Stimulated activated CD8-positive, alpha-beta memory T cell treated with anti-CD3 and anti-CD28 coated beads, Interleukin-2, amount 100 ng/mL, for 48 hours (primary cell): ENCODE data around the gene COL4A6.
"Not testable (repeated sequence)": the region's sequence is repeated elsewhere in the genome, so short reads cannot be mapped to it uniquely, and the experiment has no call there.

Source experiments
- DNase-seq, 2 donors: peaks; one replicate each; pipeline ENCODE4 v3.0.0-alpha.2; 2020; ENCODE audit warnings: low read depth in 2 of 2

COL4A6 gene

DNA sequence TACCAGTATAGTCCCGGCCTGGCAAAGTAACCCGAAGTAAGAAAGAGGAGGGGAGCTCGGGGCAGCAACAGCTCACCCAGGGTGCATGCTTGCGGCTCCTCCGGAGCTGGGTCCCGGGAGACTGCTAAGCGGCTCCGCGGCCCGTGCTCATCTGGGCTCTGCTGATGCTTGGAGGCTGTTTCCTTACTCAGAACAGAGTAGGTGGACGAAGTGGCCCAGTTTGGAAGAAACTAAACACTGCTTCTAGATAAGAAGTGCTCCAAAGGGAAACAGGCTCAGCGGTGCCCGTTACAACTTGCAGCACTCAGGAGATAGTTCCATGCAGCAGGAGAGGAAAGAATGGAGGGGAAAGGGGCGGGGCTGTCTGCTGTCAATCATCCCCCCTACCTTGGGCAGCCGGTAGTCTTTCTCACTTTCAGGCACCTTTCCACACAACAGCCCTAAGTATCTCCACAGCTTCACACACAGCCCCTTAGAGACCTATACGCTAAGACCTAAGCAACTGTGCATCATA lies at the start of gene COL4A6:
Gene COL4A6, minus strand, starts transcription at position 313 of the 514 bp plus-strand sequence. Its CDS starts 226 bp downstream, at position 87.
- no peak for DNase-seq

DNA sequence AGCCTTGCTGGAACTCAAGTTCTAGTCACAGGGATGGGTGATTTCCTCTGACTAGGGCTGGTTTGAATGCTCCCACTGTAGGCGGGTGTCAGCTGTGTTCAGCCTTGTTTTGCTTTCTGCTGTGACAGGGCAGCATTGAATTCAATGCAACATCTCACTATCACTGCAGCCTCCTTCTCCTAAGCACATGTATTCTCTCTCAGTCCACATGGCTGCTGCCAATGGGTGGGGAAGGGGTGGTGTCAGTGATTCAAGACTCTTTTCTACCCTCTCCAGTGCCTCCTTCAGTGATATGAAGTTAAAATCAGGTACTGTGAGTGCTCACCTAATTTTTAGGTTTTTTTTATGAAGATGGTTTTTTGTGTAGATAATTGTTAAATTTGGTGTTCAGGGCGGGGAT lies 47.7 kb upstream of the COL4A6 start:
- no peak for DNase-seq

DNA sequence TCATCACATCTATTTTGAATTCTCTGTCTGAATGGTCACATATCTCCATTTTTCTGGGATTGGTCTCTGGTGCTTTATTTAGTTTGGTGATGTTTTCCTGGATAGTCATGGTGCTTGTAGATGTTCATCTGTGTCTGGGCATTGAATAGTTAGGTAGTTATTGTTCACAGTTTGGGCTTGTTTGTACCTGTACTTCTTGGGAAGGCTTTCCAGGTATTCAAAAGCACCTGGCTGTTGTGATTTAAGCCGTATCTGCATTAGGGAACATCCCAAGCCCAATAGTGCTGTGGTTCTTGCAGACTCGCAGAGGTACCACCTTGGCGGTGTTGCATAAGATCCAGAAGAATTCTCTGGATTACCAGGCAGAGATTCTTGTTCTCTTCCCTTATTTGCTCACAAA lies 46.0 kb upstream of the COL4A6 start:
- no peak for DNase-seq

DNA sequence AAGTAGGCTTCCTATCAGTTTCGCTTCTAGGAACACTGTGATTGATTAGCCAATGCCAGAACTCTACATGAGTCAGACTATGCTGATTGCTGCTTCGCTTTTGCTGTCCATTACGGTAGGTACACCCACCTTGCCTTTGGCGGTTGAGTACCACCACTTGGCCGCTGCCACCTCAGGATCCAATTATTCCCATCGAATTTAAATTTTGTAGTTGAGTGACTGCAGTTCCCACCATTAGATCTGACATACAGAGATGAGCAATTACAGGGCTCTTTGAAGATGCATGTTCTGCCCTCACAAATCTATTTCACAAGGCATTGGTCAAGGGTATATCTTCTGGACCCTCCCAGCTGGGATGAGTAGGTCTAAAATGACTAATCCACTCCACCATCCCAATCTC lies 43.3 kb upstream of the COL4A6 start:
- DNase-seq, result not testable (repeated sequence)

DNA sequence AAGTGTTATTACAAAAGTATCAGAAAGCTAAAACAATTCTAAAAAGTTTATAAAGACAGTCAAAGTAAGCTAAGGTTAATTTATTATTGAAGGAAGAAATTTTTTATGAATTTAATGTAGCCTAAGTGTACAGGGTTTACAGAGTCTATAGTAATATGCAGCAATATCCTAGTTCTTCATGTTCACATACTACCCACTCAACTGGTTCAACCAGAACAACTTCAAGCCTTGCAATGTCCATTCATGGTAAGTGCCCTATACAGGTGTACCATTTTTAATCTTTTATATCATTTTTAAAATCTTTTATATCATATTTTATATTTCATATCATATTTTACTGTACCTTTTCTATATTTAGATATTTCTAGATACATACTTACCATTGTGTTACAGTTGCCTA lies 35.8 kb upstream of the COL4A6 start:
- no peak for DNase-seq

DNA sequence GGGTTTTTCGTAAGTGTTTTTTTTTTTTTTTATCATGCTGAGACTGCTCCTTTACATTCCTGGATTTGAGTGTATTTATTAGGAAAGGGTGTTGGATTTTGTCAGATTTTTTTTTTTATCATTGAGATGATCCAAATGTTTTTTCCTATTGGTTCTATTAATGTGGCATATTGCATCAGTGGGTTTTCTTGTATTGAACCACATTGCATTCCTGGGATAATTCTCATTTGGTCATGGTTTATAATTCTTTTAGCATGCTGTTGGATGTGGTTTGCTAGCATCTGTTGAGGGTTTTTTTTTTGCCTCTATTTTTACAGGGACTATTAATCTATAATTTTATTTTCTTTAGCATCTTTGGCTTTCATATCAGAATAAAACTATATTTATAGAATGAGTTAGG lies 30.3 kb upstream of the COL4A6 start:
- no peak for DNase-seq

DNA sequence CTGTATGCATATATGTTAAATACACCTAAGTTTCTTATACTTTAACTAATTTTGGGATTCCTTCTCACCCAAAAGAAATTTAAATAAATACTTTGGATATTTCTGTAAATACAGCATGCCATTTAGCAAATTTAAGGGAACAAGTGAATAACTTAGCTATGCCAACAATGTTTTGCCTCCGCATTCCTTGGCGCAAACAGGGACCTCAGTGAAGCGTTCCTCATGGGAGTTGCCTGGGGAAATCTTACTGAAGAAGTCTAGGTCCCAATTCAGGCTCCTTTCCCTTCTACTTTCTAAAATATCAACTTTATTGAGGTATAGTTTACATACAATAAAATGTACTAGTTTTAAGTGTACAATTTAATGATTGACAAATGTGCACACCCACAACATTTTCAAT lies 26.4 kb upstream of the COL4A6 start:
- DNase-seq, result no peak

DNA sequence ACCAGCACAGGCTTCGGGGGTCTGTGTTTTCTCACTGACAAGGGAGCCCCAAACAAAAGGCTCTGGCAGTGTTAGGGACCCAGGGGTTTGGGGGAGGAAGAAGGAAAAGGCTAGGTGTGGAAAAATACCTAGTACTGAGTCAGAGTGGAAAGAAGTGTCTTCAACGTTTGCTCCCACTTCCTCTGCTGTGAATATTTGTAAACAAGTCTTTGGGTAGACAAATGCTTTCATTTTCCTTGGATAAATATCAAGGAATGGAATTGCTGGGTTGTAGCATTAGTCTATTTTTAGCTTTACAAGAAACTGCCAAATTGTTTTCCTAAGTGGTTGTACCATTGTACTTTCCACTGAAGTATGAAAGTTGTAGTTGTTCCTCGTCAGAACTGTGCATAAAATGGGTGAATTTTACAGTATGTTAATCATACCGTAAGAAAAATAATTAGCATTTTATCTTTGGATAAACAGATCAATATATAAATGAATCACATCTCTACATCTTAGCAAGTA lies 18.8 kb upstream of the COL4A6 start:
- DNase-seq, result no peak

DNA sequence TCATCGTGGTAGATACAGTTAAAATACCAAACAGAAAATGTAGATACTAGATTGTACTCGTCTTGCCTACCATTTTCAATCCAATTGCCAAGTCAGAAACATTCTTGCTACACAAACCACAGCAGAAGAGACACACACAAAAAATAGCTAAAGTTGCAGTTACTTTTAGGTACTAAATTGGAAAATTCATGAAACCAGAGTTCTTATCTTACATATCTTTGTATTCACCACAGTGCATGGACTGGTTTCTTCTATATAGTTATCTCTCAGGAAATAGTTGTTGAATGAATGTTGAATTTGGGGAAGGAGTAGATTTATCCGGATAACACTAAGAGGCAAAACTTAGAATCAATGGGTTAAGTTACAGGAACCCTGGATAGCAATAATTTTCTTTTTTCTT lies 15.6 kb upstream of the COL4A6 start:
- DNase-seq, result no peak

DNA sequence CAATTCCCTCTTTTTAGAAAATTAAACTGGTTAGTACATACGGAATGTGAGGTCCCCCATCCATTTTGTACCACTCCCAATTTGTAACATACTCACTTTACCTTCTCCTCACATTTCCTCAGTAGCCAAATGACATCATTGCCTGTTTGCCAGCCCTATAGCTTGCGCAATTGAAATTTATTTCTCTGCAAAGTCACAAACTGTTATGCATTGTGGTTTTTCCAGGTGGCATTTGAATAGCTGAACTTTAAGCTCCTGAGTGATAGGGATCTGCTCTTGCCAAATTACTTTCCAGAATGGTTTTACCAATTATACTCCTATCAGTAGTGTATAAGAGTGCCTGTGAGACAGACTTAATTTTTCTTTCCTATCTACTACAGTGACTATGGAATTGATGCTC lies 9.1 kb upstream of the COL4A6 start:
- no peak for DNase-seq

DNA sequence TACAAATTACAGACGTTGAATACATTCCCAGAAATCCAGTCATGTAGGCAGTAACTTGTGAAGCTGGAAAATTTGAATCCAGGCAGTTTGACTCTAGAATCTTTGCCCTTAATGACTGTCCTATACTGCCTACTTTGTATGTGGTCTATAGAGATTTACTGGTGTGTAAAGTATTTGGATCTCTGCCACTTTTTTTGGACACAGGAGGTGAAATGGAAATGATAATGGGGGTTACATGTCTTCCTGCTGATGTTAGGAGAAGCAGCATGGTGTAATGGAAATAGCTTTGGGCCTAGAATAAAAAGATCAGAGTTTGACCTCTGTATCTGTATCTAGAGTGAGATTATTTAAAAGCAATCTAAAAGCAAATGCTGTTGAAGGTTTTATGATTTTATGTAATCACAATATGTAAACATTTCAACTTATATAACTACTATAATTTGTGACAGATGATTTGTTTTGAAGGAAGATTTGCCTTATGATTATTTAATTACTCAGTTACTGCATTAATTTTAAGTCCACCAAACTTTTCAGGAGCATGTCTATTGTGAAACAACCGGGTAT lies 4.8 kb upstream of the COL4A6 start:
- DNase-seq, result no peak

DNA sequence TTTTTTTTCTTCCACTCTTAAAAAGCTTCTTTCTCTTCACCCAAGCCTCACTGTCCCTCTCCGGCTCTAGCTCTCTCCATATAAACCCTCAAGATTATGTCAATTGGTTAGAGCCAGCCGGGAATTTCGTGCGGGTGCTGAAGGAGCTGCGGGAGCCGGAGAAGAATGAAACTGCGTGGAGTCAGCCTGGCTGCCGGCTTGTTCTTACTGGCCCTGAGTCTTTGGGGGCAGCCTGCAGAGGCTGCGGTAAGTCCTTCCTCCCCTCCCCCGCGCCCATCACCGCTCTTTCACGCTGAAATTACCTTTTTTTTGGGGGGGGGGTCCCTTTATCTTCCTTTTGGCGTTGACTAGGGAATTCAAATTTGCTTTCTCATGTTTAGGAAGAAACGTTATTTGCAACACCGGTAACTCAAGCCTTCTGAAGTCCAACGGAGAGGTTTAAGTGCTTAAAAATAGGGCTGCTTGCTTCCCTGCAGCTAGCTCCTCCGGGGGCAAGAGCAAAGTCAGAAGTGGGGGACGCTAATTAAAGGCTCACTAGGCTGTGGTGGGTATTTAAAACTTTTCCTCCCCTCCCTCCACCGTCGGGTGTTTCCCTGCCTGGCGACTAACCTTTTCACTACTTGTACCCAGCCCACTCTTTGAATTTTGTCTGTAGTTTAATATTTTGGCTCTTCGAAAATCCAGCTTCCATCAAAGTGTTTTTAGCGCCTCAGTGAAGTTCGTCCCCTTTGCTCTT lies 1.9 kb upstream of the COL4A6 start:
- DNase-seq, result no peak

DNA sequence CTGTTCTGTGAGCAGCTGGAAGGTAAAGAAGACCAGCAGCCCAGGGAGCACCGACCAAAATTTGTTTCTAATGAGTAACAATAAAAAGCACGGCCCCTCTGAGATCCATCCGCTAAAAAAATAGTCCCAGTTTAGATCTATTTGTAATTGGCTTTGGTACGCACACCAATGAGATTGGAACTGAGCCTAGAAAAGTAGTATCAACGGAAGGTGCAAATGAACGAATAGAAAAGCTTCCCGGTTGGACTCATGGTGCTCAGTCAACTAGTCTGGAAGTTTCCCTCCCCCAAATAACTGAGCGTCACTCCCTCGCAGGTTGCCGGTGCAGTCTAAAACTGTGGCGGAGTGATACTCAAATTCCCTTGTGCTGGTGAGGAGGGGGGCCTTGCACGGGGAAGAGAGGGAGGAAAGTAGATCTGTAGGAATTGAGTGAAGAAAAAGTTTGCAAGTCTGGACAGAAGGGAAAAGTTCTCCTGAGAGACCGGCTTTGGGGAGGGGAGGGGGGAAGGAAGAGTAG lies 1.3 kb upstream of the COL4A6 start, which contains the start of gene COL4A5:
Gene COL4A5, plus strand, starts transcription at position 413 of the 517 bp plus-strand sequence. CDS start 288 bp downstream, outside the sequence.
- DNase-seq, result no peak

DNA sequence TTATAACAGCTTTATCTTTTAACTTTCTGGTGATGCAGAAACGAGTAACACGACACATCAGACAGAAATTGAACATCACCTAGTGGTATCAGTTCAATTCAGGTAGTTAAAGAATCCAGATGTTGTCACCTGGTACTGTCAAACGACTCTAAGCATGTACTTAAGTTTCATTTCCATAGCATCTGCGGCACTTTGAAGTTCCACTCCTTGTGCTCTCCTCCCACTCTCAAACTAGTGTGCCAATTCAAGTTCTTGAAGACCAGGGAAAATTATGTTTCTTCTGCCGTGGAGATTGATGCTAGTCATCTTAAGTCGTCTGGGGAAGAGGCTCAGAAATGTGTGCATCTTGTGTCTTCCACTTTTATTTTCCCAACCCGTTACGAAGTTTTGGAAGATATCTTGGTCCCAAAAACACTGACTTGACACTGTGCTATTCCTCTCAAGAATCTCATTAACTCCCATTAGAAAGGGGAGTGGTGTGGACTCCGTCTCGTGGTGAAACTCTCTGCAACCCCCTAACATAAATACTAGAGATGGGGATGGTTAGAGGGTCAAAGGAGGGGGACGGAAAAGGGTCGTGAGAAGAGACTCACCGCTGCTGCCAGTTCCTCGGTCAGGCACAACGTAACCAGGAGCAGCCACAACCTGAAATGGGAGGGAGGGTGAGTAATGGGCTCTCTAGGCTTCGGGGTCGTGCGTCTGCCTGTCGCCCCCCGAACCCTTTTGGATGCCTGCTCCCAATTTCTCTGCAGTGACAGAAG lies 693 bp downstream of the COL4A6 start:
- no peak for DNase-seq

DNA sequence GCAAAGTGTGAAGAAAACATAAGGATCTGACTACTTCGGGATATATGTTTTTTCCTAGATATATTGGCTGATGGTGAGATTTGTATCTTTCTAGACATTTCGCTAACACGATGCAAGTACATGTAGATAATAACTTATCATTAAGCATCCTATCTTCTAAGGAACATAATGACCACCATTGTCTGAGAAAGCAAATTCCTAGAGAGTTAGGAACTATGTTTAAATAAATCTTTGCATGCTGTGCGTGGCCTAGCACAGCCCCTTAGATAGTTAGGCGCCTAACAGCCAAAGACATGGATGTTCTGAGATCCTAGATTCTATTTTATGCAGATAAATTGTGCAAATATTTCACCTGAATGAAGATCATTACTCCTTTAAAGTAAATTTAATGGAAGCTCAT lies 3.0 kb downstream of the COL4A6 start:
- no peak for DNase-seq

DNA sequence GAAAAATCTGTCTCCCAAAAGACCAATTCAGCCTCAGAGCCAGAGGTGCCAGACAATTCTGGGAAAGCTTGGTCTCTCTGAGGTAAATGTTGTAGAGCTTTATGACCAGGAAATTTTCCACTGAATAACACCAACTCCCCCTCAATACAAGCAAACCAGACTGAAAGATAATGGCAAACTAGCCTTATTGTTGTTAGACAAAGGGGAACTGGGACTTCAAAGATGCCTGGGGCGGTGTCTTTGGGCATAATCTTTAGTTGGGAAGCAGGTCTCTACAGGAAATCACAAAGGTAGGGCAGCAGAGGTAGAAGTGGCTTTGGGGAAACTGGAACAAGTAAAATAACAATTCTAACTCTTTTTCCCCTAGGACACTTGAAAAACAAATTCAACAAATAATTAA lies 12.0 kb downstream of the COL4A6 start:
- no peak for DNase-seq

DNA sequence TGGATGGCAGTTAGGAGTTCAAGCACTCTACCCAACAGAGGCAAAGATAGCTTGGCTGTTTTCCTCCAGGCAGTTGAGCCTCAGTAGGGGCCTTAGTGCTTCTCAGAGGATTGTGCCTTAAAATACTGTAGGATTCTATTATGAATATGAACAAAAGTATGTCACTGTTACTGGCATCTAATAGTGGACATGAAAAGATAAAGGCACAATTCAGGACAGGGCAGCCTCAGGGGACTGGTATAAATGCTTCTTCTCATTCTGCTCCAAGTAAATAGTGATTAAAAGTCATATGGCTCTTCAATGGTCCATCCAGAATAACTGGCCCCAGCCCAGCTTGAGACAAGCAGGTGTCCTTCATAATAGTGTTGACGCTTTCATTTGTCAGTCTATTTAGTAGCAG lies 17.7 kb downstream of the COL4A6 start:
- DNase-seq, result no peak

DNA sequence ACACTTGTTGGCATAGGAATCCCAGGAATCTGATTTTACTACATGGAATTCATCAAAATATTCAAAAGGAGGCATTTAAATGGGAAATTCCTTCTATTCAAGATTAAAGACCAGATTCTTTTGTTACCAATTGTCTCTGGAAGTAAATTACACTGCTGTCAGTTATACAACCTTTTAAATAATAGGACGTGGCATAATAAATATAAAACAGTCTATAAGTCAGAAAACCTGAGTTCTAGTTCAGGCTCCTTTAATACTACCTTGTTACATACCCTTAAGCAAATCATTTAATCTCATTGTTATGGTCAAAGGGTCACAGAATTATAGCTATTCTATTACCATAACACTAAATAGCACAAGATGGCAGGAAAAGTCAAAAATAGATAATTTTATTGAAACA lies 18.8 kb downstream of the COL4A6 start:
- DNase-seq, result no peak

DNA sequence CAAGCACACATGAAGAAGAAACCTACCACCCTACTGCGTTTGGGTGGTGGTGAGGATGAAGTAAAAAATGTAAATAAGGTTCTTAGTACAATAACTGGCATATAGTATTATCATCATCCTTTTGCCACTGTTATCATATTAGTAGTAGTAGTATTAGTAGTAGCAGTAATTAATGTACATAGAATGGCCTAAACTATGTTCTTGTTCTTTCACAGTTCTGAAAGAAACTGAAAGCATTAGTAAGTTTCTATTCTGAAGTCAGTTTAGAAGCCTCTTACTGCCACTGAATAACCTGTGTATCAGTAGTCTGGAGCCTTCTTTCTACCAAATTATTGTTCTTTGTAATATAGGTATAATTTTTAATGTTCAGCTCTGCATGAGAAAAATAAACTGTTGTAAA lies 21.0 kb downstream of the COL4A6 start:
- DNase-seq, result no peak

DNA sequence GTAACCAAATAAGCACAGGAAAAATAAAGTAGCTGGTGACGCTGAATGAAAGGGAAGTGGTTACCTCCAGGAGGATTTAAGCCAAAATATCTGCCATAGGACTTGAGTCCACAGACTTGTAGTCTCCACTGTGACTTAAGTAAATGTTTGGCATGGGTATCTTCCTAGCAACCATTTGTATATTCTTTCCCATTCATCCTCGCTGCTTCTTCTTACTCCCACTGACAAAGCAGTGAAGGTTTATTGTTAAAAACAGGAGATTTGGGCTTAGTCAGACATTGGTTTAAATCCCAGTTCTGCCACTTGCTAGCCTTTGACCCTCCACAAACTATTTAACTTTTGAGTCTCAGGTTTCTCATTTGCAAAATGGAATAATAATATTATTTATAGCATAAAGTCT lies 22.3 kb downstream of the COL4A6 start:
- DNase-seq, result no peak

DNA sequence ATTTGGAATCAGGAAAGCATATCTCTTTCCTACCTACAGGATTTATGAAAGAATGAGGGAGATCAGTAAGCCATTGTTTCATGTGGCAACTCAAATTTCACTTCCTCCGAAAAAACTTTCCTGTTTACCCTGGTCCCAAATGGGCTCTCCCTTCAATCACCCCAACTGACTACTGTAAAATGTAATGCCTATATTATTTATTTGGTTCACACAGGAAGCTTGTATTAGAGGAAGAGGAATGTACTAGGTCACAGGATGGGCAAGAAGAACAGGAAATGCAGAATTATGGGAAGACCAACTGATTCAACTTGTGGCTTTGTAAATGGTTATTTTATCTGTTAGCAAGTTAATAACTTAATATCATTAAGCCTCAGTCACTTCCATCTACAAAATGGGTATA lies 23.1 kb downstream of the COL4A6 start:
- DNase-seq, result no peak

DNA sequence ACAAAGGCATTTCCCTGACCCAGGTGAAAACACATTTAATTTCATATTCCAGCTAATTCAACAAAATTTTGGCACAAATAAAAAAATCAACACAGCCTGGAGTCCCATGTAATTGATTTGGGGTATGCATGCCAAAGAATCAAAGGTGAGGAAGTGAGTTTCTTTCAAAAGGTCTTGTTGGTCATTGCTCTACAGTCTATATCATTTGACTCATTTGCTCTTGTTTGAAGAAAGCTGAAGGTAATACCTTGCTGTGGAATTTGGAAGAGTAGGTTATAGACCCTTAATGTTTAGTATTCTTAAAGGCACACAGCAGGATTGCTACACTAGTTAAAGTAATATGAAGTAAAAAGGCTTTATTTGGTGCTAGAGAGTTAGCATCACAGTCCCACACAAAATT lies 25.4 kb downstream of the COL4A6 start:
- no peak for DNase-seq
